Measurements from ENCODE around the gene AEBP1.

The AEBP1 gene

DNA sequence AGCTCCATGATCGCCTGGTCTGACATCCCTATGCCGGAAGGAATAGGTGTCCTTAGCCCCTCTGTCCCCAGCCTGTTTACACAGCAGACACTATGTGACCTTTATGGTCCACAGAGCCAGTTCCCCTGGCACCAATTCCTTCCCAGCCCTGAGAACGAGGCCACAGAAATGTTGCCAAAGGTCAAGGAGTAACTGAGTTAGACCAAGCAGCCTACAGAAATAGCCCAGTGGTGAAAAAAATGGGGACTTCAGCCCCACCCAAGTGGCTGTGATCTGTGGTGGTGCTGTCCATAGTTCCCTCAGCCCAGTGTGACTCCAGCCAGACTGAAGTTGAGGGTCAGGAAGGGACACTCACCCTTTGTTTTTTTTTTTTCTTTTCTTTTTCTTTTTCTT, 41.2 kb upstream of the AEBP1 start:
- in situ Hi-C loops (cut with MboI; ENCODE audit: low sequenced_read_pairs, unreplicated experiment) = no loop called here
- TF ChIP-seq, protein P1, sequence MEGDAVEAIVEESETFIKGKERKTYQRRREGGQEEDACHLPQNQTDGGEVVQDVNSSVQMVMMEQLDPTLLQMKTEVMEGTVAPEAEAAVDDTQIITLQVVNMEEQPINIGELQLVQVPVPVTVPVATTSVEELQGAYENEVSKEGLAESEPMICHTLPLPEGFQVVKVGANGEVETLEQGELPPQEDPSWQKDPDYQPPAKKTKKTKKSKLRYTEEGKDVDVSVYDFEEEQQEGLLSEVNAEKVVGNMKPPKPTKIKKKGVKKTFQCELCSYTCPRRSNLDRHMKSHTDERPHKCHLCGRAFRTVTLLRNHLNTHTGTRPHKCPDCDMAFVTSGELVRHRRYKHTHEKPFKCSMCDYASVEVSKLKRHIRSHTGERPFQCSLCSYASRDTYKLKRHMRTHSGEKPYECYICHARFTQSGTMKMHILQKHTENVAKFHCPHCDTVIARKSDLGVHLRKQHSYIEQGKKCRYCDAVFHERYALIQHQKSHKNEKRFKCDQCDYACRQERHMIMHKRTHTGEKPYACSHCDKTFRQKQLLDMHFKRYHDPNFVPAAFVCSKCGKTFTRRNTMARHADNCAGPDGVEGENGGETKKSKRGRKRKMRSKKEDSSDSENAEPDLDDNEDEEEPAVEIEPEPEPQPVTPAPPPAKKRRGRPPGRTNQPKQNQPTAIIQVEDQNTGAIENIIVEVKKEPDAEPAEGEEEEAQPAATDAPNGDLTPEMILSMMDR (IDR thresholded peaks at IDR 0.05; ENCODE audit: borderline replicate concordance, control extremely low read depth, extremely low read depth, insufficient read depth, missing control alignments) = no peak
- DNase-seq (ENCODE audit: low spot score) = no peak

DNA sequence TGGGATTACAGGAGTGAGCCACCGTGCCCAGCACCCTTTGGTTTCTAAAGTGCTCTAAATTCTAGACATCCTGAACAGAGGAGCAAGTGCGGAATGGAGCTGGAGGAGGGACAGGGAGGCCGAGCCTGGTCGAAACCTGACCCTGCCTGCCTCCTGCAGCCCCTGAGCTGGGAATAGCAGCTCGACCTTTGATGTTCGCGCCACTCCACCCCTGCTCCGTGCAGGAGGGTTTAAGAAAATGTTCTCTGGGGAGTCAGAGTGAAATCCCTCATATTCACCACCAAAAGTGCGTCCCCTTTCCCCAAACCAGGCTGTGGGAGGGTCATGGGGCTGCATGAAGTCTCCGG, 40.6 kb upstream of the AEBP1 start:
- TF ChIP-seq, protein P1 (IDR thresholded peaks at IDR 0.05; ENCODE audit: borderline replicate concordance, control extremely low read depth, extremely low read depth, insufficient read depth, missing control alignments) = no peak
- in situ Hi-C loops (cut with MboI; ENCODE audit: low sequenced_read_pairs, unreplicated experiment) = no loop called here
- no peak for DNase-seq (ENCODE audit: low spot score)

DNA sequence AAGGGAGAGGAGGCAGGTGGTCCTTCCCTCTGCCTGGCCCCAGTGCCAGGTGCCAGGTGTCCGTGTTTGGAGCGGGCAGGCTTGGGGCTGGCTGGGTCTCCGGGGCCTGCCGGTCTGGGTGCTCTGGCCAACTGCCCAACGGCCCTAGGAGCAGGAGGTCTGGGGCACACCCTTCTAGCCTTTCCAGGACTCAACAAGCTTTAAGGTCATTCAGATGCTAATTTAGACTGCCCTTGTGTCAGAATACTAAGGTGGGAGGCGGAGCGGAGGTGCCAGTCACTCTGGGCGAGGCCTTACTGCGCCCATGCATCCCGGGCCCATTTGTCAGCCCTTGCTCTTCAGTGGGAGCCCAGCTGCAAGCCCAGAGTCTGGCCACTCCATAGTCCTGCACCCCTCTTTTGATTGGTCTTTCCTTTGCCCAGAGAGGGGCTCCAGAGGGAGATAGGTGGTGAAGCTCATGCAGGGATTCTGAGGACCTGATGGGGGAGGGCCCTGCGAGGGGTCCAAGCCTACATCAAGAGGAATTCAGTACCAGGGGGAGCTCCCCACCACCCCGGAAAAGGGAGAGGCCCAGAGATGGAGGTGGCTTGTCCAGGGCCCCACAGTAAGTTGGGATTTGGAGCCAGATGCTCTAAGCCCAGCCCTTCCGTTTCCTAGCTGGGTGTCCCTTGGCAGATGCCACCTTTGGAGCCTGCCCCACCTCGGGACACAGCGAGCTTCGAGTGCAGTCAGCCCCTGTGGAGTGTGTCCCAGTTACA, 40.1 kb upstream of the AEBP1 start:
- TF ChIP-seq, protein P1 (IDR thresholded peaks at IDR 0.05; ENCODE audit: borderline replicate concordance, control extremely low read depth, extremely low read depth, insufficient read depth, missing control alignments) = no peak
- in situ Hi-C loops (cut with MboI; ENCODE audit: low sequenced_read_pairs, unreplicated experiment) = no loop called here
- DNase-seq (ENCODE audit: low spot score) = no peak

DNA sequence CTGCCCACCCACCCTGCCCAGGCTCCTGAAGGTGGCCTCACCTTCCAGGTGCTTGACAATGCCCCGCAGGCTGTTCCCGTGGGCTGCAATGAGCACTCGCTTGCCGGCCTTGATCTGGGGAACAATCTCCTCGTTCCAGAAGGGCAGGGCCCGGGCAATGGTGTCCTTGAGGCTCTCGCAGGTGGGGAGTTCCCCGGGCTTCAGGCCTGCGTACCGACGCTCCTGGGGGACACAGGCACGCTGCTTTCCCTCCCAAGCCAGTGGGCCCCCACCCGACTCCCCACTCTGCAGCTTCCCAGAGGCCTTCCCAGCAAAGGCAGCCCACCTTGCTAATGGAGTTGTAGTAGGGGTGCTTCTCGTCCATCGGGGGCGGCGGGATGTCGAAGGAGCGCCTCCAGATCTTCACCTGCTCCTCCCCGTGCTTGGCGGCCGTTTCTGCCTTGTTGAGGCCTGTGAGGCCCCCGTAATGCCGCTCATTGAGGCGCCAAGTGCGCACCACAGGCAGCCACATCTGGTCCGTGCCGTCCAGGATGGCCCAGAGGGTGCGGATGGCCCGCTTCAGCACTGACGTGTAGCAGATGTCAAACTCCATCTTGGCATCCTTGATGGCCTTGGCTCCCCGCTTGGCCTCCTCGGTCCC, 39.2 kb upstream of the AEBP1 start:
- DNase-seq (ENCODE audit: low spot score) = no peak
- TF ChIP-seq, protein P1 (IDR thresholded peaks at IDR 0.05; ENCODE audit: borderline replicate concordance, control extremely low read depth, extremely low read depth, insufficient read depth, missing control alignments) = no peak
- in situ Hi-C loops (cut with MboI; ENCODE audit: low sequenced_read_pairs, unreplicated experiment) = no loop called here

DNA sequence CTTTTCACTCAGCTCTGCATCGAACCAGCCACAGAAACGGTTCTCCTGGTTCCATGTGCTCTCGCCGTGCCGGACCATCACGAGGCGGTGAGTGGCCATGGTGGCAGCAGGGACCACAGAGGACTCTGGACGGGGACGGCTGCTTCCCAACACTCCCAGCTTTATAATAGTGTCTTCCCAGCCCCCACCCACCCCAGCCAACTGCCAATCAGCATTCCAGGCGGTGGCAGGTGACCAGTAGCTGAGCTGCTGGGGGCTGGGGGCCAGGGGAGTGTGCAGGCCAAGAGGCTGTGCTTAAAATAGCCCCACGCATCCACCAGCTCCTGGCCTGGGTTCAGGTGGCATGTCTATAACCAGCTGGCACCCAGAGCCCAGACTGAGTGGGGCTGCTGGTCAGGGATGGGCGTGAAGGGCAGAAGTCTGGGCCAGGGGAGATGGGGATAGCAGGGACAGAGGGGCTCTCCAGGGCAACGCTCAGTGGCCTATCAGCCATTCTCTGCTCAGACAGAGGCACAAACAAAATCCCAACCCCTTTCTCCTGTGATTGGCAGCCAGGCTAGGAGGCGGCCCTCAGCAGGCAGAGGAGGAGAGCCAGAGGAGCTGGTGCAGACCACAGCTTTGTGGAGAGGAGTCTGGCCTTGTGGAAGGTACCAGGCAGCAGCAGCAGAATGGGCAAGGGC, 38.6 kb upstream of the AEBP1 start, which contains the start of gene PGAM2:
Gene PGAM2, minus strand, starts transcription at position 137 of the 680 bp plus-strand sequence. Its CDS starts 38 bp downstream, at position 99.
- in situ Hi-C loops (cut with MboI; ENCODE audit: low sequenced_read_pairs, unreplicated experiment) = no loop called here
- no peak for DNase-seq (ENCODE audit: low spot score)
- TF ChIP-seq, protein P1 (IDR thresholded peaks at IDR 0.05; ENCODE audit: borderline replicate concordance, control extremely low read depth, extremely low read depth, insufficient read depth, missing control alignments) = no peak

DNA sequence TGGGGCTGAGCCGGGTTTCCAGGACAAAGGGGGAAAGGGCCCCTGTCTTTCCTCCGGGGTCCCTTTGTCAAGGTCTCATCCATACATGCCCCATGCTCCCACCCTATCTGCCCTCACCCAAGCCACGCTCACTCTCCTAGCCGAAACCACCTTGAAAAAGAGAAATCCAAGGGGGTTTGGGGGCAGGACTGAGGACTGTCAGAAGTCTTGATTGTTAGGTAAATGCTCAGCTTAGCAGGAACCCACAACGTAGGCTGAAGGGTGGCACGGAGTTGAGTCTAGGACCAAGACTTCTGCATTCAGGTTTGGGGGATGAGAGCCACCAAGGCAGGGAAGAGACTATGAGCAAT, 38.1 kb upstream of the AEBP1 start:
- in situ Hi-C loops (cut with MboI; ENCODE audit: low sequenced_read_pairs, unreplicated experiment) = no loop called here
- TF ChIP-seq, protein P1 (IDR thresholded peaks at IDR 0.05; ENCODE audit: borderline replicate concordance, control extremely low read depth, extremely low read depth, insufficient read depth, missing control alignments) = no peak
- DNase-seq (ENCODE audit: low spot score) = no peak

Measured in GM13976 (cell line).